HG03139 (cell line): ENCODE measurements around the gene R3HDM4.
"Not testable (repeated sequence)": the region's sequence is repeated elsewhere in the genome, so short reads cannot be mapped to it uniquely, and the experiment has no call there.

Experiments
- ATAC-seq: cut with Tn5 transposase; IDR thresholded peaks from one replicate; pipeline ENCODE4 v1.9.1; 2021; ENCODE audit not compliant: unreplicated experiment

Gene R3HDM4

GRCh38 chr19:861756-862580, 51.1 kb downstream of the R3HDM4 start:
- no peak for ATAC-seq

DNA sequence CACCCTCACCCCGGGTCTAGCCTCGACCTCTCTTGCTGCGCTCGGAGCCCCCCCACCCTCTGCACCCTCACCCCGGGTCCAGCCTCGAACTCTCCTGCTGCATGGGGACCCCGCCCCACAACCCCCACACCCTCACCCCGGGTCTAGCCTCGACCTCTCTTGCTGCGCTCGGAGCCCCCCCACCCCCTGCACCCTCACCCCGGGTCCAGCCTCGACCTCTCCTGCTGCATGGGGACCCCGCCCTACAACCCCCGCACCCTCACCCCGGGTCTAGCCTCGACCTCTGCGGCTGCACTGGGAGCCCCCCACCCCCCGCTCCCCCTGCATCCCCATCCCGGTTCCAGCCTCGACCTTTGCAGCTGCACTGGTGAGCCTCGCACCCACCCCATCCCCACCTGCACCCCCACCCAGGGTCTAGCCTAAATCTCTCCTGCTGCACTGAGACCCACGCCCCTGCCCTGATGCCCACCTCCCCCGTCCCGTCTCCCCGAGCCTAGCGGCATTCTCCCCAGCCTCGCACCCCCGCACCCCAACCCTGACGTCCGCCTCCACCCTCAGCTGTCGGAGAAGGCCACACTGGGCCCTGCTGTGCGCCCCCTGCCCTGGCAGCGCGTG, 51.8 kb downstream of the R3HDM4 start:
- no peak for ATAC-seq

DNA sequence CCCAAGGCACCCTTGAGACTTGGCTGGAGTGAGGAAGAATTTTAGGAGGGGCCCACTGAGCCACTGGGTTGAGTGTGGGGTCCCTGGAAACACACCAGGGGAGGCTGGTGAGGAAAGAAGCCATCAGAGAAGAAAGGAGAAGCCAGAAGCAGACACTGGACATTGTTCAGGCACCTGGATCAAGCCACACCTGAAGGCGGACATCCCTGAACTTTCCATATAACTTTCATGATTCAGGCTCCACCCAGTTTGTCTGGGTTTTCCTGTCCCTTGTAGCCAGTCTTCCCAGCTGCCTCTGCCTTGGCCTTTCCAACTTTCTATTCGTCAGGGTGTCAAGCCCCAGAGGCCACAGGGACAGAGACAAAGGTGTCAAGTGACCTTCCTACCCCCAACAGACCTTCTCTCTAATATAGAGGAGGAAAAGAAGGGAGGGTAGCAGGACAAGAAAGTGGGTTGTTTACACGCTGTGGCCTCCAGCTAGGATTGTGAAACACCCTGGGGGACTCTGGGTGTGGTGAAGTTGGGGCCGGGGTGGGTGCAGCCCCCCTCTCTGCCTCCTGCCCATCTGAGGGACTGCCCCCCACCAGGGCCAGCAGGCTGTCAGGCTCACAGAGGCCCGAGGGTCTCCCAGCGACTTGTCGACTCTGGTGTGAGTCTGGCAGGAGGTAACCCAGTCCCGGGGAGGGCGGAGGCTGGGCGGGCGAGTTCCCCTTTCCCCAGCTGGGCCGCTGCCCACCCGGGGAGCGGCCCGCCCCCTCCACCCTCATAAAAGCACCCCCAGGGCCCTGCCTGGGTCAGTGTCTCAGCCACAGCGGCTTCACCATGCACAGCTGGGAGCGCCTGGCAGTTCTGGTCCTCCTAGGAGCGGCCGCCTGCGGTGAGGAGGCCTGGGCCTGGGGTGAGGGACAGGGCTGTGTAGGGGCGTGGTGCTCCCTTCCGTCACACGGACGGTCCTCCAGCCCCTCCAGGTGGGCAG, 53.9 kb downstream of the R3HDM4 start, which contains the start of gene CFD:
TSS of gene CFD (plus strand) at position 797 of the 976 bp plus-strand sequence. CDS start at position 823, 26 bp downstream.
- ATAC-seq: no peak

GRCh38 chr19:858284-858683, 54.7 kb downstream of the R3HDM4 start:
- ATAC-seq: no peak

DNA sequence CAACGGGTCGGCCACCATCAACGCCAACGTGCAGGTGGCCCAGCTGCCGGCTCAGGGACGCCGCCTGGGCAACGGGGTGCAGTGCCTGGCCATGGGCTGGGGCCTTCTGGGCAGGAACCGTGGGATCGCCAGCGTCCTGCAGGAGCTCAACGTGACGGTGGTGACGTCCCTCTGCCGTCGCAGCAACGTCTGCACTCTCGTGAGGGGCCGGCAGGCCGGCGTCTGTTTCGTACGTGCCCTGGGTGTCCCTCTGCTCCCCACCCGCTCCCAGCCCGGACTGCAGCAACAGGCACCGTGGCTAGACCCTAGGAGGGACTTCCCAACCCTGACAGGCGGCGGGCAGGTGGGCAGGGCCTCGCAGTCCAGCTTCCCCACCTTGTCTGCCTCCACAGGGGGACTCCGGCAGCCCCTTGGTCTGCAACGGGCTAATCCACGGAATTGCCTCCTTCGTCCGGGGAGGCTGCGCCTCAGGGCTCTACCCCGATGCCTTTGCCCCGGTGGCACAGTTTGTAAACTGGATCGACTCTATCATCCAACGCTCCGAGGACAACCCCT, 57.4 kb downstream of the R3HDM4 start:
- no peak for ATAC-seq

DNA sequence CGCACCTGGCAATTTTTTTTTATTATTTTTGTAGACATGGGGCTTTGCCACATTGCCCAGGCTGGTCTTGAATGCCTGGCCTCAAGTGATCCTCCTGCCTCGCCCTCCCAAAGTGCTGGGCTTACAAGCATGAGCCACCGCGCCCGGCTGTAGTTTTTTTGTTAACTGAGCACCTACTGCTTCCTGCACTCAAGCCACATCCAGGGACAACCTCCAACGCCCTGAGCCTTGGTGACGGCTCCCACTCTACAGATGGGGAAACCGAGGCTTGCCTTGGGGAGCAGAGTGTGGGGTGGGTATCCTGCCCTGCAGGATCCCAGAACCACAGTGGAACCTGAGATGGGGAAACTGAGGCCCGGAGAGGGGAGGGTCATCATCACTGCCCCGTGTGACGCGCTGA, 57.9 kb downstream of the R3HDM4 start:
- ATAC-seq: no peak

DNA sequence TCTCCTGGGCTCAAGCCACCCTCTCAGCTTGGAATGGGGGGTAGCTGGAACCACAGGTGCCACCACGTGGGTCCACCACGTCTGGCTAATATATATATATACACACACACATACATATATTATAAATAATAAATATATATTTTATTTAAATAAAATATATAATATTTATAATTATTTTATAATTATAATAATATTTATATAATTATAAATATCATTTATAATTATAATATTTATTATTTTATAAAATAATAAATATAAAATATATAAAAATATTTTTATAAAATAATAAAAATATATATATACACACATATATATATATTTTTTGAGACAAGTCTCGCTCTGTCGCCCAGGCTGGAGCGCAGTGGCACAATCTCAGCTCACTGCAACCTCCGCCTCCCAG, 58.5 kb downstream of the R3HDM4 start:
- ATAC-seq: no peak

DNA sequence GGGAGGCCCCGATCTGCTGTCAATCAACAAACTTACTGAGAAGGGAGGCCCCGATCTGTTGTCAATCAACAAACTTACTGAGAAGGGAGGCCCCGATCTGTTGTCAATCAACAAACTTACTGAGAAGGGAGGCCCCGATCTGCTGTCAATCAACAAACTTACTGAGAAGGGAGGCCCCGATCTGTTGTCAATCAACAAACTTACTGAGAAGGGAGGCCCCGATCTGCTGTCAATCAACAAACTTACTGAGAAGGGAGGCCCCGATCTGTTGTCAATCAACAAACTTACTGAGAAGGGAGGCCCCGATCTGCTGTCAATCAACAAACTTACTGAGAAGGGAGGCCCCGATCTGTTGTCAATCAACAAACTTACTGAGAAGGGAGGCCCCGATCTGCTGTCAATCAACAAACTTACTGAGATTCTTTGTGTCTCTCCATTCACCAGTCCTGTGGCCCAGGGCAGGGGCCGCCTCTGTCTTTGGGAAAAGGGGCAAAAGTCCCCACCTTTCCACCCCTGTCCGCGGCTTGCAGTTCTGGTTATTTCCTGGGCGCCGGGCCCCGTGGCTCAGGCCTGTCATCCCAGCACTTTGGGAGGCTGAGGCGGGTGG, 59.3 kb downstream of the R3HDM4 start:
- not testable (repeated sequence) for ATAC-seq

DNA sequence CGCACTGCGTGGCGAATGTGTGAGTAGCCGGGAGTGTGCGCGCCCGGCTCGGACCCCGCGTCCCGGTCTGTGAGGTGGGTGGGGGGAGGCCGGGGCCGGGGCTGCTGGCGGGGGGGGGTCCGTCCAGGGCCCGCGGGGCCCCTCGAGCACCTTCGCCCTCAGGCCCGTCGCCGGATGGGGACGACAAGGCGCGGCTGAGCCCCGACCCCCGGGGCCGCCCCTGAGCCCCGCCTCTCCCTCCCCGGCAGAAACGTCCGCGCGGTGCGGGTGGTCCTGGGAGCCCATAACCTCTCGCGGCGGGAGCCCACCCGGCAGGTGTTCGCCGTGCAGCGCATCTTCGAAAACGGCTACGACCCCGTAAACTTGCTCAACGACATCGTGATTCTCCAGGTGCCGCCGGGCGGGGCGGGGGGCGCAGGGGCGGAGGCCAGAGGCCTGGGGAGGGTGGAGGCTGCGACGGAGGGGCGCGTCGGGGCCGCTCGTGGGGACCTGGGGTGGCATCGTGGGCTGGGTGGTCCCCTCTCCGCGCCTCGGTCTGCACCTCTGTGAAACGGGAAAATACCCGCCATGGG, 59.9 kb downstream of the R3HDM4 start:
- no peak for ATAC-seq

- ATAC-seq: no peak
Observed at GRCh38 chr19:852136-853013, 60.6 kb downstream of the R3HDM4 start, which contains the start of gene ELANE. Gene ELANE (plus strand): TSS chr19:852303. CDS start chr19:852329, 26 bp downstream.

- ATAC-seq: no peak
Observed at GRCh38 chr19:850979-851335, 62.1 kb downstream of the R3HDM4 start.

DNA sequence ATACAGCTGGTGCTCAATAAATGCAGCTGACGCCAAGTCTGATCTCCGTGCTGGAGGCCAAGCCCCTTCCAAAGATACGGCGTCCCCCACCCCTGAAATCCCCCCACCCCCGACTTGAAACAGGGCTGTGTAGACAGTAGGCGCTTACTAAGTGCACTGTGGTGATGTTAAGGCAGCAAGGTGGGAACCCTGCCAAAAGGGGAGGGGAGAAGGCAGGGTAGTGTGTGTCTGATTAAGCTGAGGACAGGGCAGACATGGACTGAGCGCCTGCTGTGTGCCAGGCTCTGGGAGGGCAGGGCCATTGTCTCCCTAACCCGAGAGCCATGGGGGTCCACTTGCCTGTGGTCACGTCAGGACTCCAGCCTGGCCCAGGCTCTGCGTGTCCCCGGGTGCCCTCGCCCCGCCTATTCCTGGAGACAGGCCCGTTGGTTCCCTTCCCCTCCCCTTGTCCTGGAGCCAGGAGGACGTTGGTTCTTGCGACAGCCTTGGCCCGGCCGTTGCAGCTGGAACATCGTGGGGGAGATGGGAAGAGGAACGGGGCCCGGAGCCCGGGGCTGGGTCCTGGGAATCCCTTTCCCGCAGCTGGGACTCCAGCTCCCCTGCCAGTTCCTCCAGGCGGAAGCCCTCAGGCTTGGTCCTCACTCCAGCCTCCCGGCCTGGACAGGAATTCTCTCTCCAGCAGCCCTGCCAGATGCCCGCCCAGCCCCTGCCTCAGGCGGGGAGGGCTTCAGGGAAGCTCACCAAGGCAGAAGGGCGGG, 62.6 kb downstream of the R3HDM4 start:
- ATAC-seq: no peak

- ATAC-seq: not testable (repeated sequence)
Observed at GRCh38 chr19:849195-849594, 63.8 kb downstream of the R3HDM4 start.

- no peak for ATAC-seq
Observed at GRCh38 chr19:848386-848921, 64.6 kb downstream of the R3HDM4 start.
